ENCODE data around the gene EHMT1. TPM values are rescaled to one million over a fixed set of nuclear protein-coding genes. Genes with fewer than 3 reads are reported as not detected.
"Not testable (repeated sequence)": the region's sequence is repeated elsewhere in the genome, so short reads cannot be mapped to it uniquely, and the experiment has no call there.

The EHMT1 gene
- total and polyA plus RNA-seq, 8 donors = 29.9 to 51.1 (median 32.6) TPM

DNA sequence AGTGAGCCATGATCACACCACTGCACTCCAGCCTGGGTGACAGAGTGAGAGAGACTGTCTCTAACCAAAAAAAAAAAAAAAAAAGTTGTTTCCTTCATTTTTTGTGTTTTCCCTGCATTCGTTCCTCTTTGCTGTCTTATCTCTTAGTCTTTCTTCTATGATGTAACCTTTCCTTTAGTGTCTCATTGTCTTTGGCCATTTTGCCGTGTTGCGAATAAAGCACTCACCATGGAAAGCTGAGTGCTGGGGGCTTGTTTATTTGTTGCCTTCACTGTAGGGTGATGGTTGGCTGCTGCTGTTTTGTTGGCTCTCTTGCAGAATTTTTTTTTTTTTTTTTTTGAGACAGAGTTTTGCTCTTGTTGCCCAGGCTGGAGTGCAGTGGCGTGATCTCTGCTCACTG lies 7.7 kb downstream of the EHMT1 start:
- intact Hi-C loops (cut with DNase I) = no loop called here
- no peaks in the 10 kb centered on the region for H3K36me3 ChIP-seq

DNA sequence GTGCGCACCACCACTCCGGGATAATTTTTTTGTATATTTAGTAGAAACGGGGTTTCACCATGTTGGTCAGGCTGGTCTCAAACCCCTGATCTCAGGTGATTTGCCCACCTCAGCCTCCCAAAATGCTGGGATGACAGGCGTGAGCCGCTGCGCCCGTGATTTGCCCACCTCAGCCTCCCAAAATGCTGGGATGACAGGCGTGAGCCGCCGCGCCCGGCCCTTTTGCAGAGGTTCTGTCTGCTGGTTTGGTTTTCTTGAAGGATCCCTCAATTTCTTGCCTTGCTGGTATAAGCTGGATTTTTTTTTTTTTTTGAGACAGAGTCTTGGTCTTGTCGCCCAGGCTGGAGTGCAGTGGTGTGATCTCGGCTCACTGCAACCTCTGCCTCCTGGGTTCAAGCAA lies 8.6 kb downstream of the EHMT1 start:
- H3K27ac ChIP-seq; FAIRE-seq; intact Hi-C loops (cut with DNase I); H3K9me3 ChIP-seq; H3K4me3 ChIP-seq; ATAC-seq; H3K36me3 ChIP-seq; H3K27me3 ChIP-seq; H3K4me1 ChIP-seq: not testable (repeated sequence)
- WGBS, 2 donors = 97% methylated on average over 14 of the region's 14 CpGs
- peak in 1 of 6 donors; percentile 33 for DNase-seq

More for the DNA sequence above, 7.7 kb downstream of the EHMT1 start:
- ATAC-seq (no peak), DNase-seq (no peak), FAIRE-seq (no peak)
- TF ChIP-seq, protein P1, sequence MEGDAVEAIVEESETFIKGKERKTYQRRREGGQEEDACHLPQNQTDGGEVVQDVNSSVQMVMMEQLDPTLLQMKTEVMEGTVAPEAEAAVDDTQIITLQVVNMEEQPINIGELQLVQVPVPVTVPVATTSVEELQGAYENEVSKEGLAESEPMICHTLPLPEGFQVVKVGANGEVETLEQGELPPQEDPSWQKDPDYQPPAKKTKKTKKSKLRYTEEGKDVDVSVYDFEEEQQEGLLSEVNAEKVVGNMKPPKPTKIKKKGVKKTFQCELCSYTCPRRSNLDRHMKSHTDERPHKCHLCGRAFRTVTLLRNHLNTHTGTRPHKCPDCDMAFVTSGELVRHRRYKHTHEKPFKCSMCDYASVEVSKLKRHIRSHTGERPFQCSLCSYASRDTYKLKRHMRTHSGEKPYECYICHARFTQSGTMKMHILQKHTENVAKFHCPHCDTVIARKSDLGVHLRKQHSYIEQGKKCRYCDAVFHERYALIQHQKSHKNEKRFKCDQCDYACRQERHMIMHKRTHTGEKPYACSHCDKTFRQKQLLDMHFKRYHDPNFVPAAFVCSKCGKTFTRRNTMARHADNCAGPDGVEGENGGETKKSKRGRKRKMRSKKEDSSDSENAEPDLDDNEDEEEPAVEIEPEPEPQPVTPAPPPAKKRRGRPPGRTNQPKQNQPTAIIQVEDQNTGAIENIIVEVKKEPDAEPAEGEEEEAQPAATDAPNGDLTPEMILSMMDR (IDR thresholded peaks at IDR 0.05) = no peak
- no peaks in the 10 kb centered on the region for H3K27me3 ChIP-seq
- WGBS, 2 donors = 84 to 92% methylated on average over 4 of the region's 4 CpGs
- H3K4me1 ChIP-seq = peaks cover 0 to 10% (median 0%) of the 10 kb centered on the region in 3 donors
- H3K27ac ChIP-seq = no peak overlapping the region
- no peak overlapping the region for H3K4me3 ChIP-seq
- no peaks in the 10 kb centered on the region for H3K9me3 ChIP-seq

DNA sequence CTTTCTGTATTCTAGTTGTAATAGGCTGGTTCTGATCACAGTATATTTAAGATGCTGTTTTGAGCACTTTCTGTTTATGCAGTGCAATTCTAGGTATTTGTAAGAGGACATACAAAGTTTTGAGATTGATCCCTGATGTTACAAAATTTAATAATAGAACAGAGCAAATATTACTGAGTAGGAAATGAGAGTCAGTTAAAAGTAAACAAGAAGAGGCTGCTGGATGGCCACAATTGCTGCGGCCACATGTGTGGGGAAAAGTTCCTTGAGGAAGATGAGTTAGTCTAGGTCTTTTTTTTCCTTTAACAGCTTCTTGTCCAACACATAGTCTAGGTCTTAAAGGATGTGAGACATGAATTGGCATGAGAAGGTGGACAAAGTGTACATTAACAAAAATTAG lies 11.3 kb downstream of the EHMT1 start:
- FAIRE-seq = no peak
- no peaks in the 10 kb centered on the region for H3K36me3 ChIP-seq
- no peak overlapping the region for H3K4me3 ChIP-seq
- H3K9me3 ChIP-seq = no peaks in the 10 kb centered on the region
- TF ChIP-seq, protein P1 (IDR thresholded peaks at IDR 0.05) = no peak
- intact Hi-C loops (cut with DNase I) = no loop called here
- H3K4me1 ChIP-seq = peaks cover 0 to 6% (median 0%) of the 10 kb centered on the region in 3 donors
- ATAC-seq = no peak
- WGBS, 2 donors = 31 to 37% methylated on average over 1 of the region's 1 CpG
- H3K27me3 ChIP-seq = no peaks in the 10 kb centered on the region
- H3K27ac ChIP-seq = no peak overlapping the region
- no peak for DNase-seq

DNA sequence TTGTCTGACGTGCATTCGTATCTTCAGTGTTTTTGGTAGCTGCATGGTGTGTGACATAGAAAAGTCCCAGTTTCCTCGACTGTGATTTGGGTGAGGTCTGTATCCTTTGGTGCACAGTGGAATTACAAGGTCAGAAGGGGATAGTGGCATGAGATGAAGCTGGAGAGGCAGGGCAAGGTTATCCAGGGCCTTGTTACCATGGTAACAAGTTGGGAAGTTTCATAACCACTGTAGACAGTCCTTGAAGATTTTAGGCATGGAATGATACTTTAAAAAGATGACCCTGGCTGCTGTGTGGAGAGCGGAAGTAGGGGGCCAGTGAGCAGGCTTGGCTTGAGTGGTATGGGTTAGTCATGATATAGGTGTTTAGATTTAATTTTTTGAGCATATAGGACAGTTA lies 11.9 kb downstream of the EHMT1 start:
- Histone ChIP-seq H3K36me3 (no peaks in the 10 kb centered on the region), H3K9me3 (no peaks in the 10 kb centered on the region), H3K4me3 (no peak overlapping the region), H3K4me1 (peaks cover 0 to 6% (median 0%) of the 10 kb centered on the region in 3 donors), H3K27ac (no peak overlapping the region), H3K27me3 (no peaks in the 10 kb centered on the region)
- TF ChIP-seq, protein P1 (IDR thresholded peaks at IDR 0.05) = no peak
- WGBS, 2 donors = 53 to 70% methylated on average over 4 of the region's 4 CpGs
- no peak for DNase-seq
- peak in 1 of 4 donors; percentile 24 for ATAC-seq
- FAIRE-seq = no peak
- intact Hi-C loops (cut with DNase I) = no loop called here

DNA sequence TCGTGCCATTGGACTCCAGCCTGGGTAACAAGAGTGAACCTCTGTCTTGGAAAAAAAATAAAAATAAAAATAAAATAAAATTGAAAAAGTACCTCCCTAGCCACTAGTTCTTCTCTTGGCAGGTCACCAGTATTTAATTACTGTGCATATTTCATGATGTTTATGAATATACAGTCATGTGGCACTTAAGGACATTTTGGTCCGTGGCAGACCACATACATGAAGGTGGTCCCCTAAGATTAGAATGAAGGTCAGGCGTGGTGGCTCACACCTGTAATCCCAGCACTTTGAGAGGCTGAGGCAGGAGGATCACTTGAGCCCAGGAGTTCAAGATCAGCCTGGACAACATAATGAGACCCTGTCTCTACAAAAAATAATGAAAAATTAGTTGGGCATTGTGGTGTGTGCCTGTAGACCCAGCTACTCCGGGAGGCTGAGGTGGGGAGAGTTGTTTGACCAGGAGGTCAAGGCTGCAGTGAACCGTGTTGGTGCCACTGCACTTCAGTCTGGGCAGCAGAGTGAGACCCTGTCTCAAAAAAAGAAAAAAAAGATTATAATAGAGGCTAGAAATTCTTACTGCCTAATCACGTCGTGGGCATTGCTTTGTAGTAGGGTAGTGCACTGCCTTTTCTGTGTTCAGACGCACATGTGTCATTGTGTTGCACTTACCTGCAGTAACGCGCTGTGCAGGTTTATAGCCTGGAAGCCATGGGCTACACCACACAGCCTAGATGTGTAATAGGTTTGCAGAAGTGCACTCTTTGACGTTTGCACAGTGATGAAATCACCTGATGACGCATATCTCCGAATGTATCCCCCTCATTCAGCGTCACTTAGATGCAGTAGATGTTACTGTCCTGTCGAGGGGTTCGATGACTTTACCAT lies 12.8 kb downstream of the EHMT1 start:
- Histone ChIP-seq H3K27me3 (no peaks in the 10 kb centered on the region), H3K4me3 (no peak overlapping the region), H3K9me3 (no peaks in the 10 kb centered on the region), H3K4me1 (peaks cover 0 to 6% (median 0%) of the 10 kb centered on the region in 3 donors), H3K36me3 (no peaks in the 10 kb centered on the region), H3K27ac (no peak overlapping the region)
- DNase-seq (no peak), FAIRE-seq (no peak), ATAC-seq (no peak)
- 83 to 87% methylated on average over 16 of the region's 16 CpGs for WGBS, 2 donors
- TF ChIP-seq, protein P1 (IDR thresholded peaks at IDR 0.05) = no peak
- intact Hi-C loops (cut with DNase I) = no loop called here
